Fibroblast of mammary gland (primary cell): ENCODE measurements around the gene MPC1.
"Not testable (repeated sequence)": the region's sequence is repeated elsewhere in the genome, so short reads cannot be mapped to it uniquely, and the experiment has no call there.

ENCODE experiments used
- DNase-seq: peaks from one replicate; pipeline ENCODE4 v3.0.0-alpha.2; 2010; ENCODE audit warnings: low read depth
- H3K4me3 ChIP-seq: 2 replicates; pipeline ENCODE4 v1.5.1; 2011; ENCODE audit warnings: low read depth, mild to moderate bottlenecking, low read length, moderate library complexity; ENCODE audit not compliant: control insufficient read depth
- TF ChIP-seq, protein P1 (sequence below): conservative IDR thresholded peaks from 2 replicates; pipeline ENCODE4 v1.5.1; 2011; ENCODE audit warnings: low read depth, low read length, inconsistent platforms; ENCODE audit not compliant: control insufficient read depth, insufficient read depth

MPC1 gene

DNA sequence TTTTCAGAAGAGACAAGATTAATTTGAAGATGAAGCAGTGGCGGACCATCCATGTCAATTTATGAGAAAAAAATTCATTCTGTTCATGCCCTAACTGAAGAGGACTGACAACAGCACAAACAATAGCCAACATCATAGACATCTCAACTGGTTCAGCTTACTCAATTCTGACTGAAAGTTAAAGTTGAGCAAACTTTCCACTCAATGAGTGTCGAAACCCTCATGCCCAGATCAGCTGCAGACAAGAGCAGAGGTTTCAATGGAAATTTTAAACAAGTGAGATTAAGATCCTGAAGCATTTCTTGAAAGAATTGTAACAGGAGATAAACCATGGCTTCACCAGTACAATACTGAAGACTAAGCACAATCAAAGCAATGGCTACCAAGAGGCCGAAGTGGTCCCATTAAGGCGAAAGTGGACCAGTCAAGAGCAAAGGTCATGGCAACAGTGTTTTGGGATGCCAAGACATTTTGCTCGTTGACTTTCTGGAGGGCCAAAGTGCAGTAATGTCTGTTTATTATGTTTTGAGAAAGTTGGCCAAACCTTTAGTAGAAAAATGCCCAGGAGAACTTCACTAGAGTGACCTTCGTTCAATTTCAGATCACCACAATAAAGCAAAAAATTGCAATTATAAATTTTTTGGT lies 34.3 kb downstream of the MPC1 start:
- no peak overlapping the region for H3K4me3 ChIP-seq
- TF ChIP-seq, protein P1, sequence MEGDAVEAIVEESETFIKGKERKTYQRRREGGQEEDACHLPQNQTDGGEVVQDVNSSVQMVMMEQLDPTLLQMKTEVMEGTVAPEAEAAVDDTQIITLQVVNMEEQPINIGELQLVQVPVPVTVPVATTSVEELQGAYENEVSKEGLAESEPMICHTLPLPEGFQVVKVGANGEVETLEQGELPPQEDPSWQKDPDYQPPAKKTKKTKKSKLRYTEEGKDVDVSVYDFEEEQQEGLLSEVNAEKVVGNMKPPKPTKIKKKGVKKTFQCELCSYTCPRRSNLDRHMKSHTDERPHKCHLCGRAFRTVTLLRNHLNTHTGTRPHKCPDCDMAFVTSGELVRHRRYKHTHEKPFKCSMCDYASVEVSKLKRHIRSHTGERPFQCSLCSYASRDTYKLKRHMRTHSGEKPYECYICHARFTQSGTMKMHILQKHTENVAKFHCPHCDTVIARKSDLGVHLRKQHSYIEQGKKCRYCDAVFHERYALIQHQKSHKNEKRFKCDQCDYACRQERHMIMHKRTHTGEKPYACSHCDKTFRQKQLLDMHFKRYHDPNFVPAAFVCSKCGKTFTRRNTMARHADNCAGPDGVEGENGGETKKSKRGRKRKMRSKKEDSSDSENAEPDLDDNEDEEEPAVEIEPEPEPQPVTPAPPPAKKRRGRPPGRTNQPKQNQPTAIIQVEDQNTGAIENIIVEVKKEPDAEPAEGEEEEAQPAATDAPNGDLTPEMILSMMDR: no peak
- no peak for DNase-seq

DNA sequence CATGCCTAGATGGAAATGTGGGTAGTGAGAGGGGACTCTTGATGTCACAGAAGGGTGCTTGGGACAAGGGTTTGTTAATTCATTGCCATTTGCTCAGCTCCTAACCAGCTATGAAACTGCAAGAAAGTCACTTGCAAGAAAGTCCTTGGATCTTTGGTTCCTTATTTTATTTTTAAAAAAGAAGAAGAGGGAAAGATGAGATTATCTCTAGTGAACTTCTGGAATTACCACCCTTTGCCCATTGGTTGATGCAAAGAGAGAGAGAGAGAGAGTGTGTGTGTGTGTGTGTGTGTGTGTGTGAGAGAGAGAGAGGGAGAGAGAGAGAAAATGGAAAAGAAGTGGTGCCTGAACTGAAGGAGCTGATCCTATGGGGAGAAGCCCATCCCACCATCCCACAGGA lies 35.8 kb downstream of the MPC1 start:
- TF ChIP-seq, protein P1: no peak
- H3K4me3 ChIP-seq: no peak overlapping the region

DNA sequence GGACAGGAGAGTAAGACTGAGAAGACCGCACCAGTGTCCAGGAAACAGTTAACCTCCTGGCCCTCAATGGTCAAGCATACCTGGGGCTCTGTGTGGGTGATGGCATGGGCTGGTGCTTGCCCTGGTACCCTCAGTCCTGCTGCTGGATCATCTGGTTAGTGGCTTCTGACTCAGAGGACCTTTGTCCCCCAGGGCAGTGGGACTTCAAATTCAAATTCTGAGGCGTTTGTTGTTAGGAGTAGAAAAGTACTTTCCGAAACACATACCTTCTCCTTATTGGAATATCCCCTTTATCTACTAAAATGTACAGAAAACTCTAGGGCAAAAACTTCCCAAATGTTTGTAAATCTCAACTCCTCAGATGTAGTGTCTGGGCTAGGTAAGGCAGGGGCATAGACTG lies 36.3 kb downstream of the MPC1 start:
- DNase-seq: no peak
- no peak overlapping the region for H3K4me3 ChIP-seq
- TF ChIP-seq, protein P1: no peak

More for the DNA sequence above, 35.8 kb downstream of the MPC1 start:
- DNase-seq: no peak

DNA sequence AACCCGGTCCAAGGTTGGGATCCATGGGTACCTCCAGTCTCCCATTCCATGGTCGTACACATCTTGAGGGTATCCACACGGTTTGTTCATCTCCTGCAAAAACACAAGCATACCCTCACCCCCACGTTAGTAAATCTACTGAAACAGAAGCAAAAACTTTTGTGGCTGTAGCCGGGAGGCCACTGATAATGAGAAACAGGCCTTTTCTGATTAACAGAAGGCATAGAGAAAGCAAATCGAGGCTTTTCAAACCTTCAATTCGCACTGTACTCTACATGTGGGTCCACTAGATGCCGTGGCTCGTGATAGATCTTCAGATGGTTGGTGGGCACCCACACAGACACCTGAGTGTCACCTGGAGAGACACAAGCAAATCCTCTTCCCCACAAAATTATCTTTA lies 37.1 kb downstream of the MPC1 start:
- H3K4me3 ChIP-seq, DNase-seq: not testable (repeated sequence)

DNA sequence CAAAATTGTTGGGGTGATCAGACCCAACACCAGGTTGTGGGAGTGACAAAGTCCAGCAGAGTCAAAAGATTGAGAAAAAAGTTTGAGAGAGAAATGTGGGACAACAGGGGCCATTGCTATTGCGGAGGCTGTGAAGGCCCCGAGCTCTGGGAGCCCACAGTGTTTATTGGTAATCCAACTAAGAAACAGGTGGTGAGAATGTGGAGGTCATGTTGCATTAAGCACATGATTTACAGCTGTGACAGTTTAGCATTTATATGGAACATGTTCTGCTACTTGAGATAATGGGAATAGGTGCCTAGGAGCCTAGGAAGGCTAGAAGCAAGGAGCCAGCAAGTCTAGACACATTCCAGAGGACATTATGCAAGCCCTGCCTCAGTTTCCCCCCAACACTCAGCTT lies 37.8 kb downstream of the MPC1 start:
- not testable (repeated sequence) for H3K4me3 ChIP-seq, DNase-seq

DNA sequence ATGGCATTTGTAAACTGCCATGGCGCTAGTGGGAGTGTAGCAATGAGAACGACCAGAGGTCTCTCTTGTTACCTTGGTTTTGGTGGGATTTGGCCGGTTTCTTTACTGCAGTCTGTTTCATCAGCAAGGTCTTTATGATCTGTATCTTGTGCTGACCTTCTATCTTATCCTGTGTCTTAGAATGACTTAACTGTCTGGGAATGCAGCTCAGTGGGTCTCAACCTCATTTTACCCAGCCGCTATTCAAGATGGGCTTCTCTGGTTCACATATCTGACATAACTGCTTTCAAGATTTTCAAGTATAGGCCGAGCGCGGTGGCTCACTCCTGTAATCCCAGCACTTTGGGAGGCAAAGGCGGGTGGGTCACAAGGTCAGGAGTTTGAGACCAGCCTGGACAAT lies 38.5 kb downstream of the MPC1 start:
- no peak for DNase-seq
- no peak overlapping the region for H3K4me3 ChIP-seq
- TF ChIP-seq, protein P1: no peak

DNA sequence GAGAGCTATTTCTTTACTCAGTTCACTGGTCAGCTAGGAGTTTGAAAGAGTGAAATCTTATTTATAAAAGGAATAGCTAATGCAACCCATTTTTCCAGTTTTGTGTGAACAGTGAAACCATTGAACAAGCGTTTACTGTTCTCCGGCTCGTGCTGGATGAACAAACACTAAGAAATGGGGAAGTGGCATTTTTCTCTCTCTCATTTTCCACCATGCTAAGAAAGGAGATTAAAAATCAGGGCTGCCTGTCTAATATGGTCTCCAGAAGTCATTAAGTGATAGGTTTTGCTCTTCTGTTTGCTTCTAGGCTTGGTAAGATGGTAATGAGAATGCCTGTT lies 39.6 kb downstream of the MPC1 start:
- TF ChIP-seq, protein P1: no peak
- H3K4me3 ChIP-seq: peak overlapping the region; percentile 66

More for the DNA sequence above, 39.6 kb downstream of the MPC1 start:
- no peak for DNase-seq
